HepG2 (cell line): ENCODE data around the gene ZNF213. TPM values are rescaled to one million over a fixed set of nuclear protein-coding genes. Genes with fewer than 3 reads are reported as not detected.
A peak's percentile ranks its signal among the peaks of the same experiment; 100 is the strongest.

Experiments
- CHD4 ChIP-seq: fragments of 200-600 bp; sonication (generic); IDR thresholded peaks from 2 replicates; pipeline ENCODE4 v1.7.0; 2017; ENCODE audit warnings: mild to moderate bottlenecking, low read length, borderline replicate concordance
- ELF3 ChIP-seq: IDR thresholded peaks from 2 replicates; pipeline ENCODE4 v1.6.1; 2016; ENCODE audit warnings: missing genetic modification reagents, missing compliant biosample characterization
- ERF ChIP-seq: IDR thresholded peaks from 2 replicates; pipeline ENCODE4 v1.6.1; 2018; ENCODE audit warnings: missing biosample characterization, missing genetic modification reagents
- GFI1 ChIP-seq: sonication (generic); formaldehyde crosslinking; IDR thresholded peaks from 2 replicates; pipeline ENCODE4 v1.5.0; 2020; ENCODE audit warnings: missing genetic modification reagents, mild to moderate bottlenecking, borderline replicate concordance
- HES4 ChIP-seq: sonication (generic); formaldehyde crosslinking; IDR thresholded peaks from 2 replicates; pipeline ENCODE4 v1.9.0; 2021; ENCODE audit warnings: mild to moderate bottlenecking, missing genetic modification reagents, borderline replicate concordance
- HMGXB4 ChIP-seq, 2 experiments: sonication (generic) in 1 of 2; formaldehyde crosslinking in 1 of 2; IDR thresholded peaks; 2 replicates each; pipeline versions ENCODE4 v1.4.0 to v1.6.1; 2018 to 2020; ENCODE audit warnings: missing genetic modification reagents in 2 of 2, borderline replicate concordance in 1 of 2, low read depth in 1 of 2, mild to moderate bottlenecking in 1 of 2, missing biosample characterization in 1 of 2
- KAT7 ChIP-seq: IDR thresholded peaks from 2 replicates; pipeline ENCODE4 v1.6.1; 2018; ENCODE audit warnings: borderline replicate concordance, missing compliant biosample characterization
- NCOR1 ChIP-seq: fragments of 200-600 bp; sonication (generic); IDR thresholded peaks from 2 replicates; pipeline ENCODE4 v1.7.0; 2017; ENCODE audit warnings: antibody characterized with exemption, low read length, borderline replicate concordance
- ONECUT2 ChIP-seq: sonication (generic); formaldehyde crosslinking; IDR thresholded peaks from 2 replicates; pipeline ENCODE4 v1.4.0; 2020; ENCODE audit warnings: missing genetic modification reagents
- PCBP2 ChIP-seq: fragments of 200-400 bp; formaldehyde crosslinking; optimal IDR thresholded peaks from 2 replicates; pipeline ENCODE3; 2018; ENCODE audit warnings: low read length, low read depth; ENCODE audit not compliant: poor library complexity, severe bottlenecking
- RARA ChIP-seq: IDR thresholded peaks from 2 replicates; pipeline ENCODE4 v1.6.1; 2016; ENCODE audit warnings: missing genetic modification reagents, missing compliant biosample characterization
- RBFOX2 ChIP-seq: fragments of 200-400 bp; formaldehyde crosslinking; IDR thresholded peaks from 2 replicates; pipeline ENCODE4 v1.6.1; 2017; ENCODE audit warnings: low read depth, mild to moderate bottlenecking, low read length
- TIGD3 ChIP-seq: sonication (generic); formaldehyde crosslinking; IDR thresholded peaks from 2 replicates; pipeline ENCODE4 v1.5.1; 2020; ENCODE audit warnings: mild to moderate bottlenecking, missing genetic modification reagents, borderline replicate concordance
- ZNF10 ChIP-seq: sonication (generic); formaldehyde crosslinking; IDR thresholded peaks from 2 replicates; pipeline ENCODE4 v1.4.0; 2020; ENCODE audit warnings: mild to moderate bottlenecking, low read depth, missing genetic modification reagents, borderline replicate concordance
- ZNF121 ChIP-seq: sonication (generic); formaldehyde crosslinking; IDR thresholded peaks from 2 replicates; pipeline ENCODE4 v1.5.0; 2020; ENCODE audit warnings: mild to moderate bottlenecking, missing genetic modification reagents
- ZNF143 ChIP-seq: sonication (generic); formaldehyde crosslinking; IDR thresholded peaks from 2 replicates; pipeline ENCODE4 v1.4.0; 2020; ENCODE audit warnings: missing genetic modification reagents
- ZNF446 ChIP-seq: sonication (generic); formaldehyde crosslinking; IDR thresholded peaks from 2 replicates; pipeline ENCODE4 v1.5.0; 2020; ENCODE audit warnings: mild to moderate bottlenecking, missing genetic modification reagents
- ZNF616 ChIP-seq: sonication (generic); formaldehyde crosslinking; IDR thresholded peaks from 2 replicates; pipeline ENCODE4 v1.5.0; 2020; ENCODE audit warnings: low read depth, mild to moderate bottlenecking, missing genetic modification reagents
- ZNF891 ChIP-seq: sonication (generic); formaldehyde crosslinking; IDR thresholded peaks from 2 replicates; pipeline ENCODE4 v1.5.0; 2020; ENCODE audit warnings: mild to moderate bottlenecking, missing genetic modification reagents
- polyA plus RNA-seq, 8 experiments: library from polyadenylated mRNA; depleted of rRNA in 3 of 8; stranded (reverse) in 7 of 8; unstranded in 1 of 8; fragments of >200 nt; fragmentation: Illumina TruSeq in 4 of 8; extraction: Trizol in 4 of 8; gene quantifications; 2 replicates each; pipeline versions ENCODE4 v1.2.1 to v1.2.3, GENCODE V29; 2011 to 2016; ENCODE audit warnings: low read depth in 4 of 8, missing spikeins in 1 of 8, mixed read lengths in 1 of 8; ENCODE audit not compliant: insufficient read depth in 1 of 8
- total RNA-seq, 5 experiments: library from RNA; depleted of rRNA; stranded (reverse); fragments of >200 nt; fragmentation: Illumina TruSeq; extraction: Trizol; gene quantifications; 2 replicates each; pipeline ENCODE4 v1.2.3, GENCODE V29; 2016; ENCODE audit warnings: low read depth in 1 of 5
- TF ChIP-seq, protein P1 (sequence below): sonication (generic); formaldehyde crosslinking; IDR thresholded peaks from 2 replicates; pipeline ENCODE4 v1.5.1; 2020; ENCODE audit warnings: missing genetic modification reagents, mild to moderate bottlenecking, borderline replicate concordance
- TF ChIP-seq, protein P2 (sequence below): sonication (generic); formaldehyde crosslinking; IDR thresholded peaks from 2 replicates; pipeline ENCODE4 v1.5.1; 2020; ENCODE audit warnings: mild to moderate bottlenecking, missing genetic modification reagents, moderate library complexity

The ZNF213 gene
- total and polyA plus RNA-seq, 2 of the 13 experiments (the other 11 are each of a cell fraction or from before 2014, with no cell fraction given) = 0.59 to 0.97 TPM

DNA sequence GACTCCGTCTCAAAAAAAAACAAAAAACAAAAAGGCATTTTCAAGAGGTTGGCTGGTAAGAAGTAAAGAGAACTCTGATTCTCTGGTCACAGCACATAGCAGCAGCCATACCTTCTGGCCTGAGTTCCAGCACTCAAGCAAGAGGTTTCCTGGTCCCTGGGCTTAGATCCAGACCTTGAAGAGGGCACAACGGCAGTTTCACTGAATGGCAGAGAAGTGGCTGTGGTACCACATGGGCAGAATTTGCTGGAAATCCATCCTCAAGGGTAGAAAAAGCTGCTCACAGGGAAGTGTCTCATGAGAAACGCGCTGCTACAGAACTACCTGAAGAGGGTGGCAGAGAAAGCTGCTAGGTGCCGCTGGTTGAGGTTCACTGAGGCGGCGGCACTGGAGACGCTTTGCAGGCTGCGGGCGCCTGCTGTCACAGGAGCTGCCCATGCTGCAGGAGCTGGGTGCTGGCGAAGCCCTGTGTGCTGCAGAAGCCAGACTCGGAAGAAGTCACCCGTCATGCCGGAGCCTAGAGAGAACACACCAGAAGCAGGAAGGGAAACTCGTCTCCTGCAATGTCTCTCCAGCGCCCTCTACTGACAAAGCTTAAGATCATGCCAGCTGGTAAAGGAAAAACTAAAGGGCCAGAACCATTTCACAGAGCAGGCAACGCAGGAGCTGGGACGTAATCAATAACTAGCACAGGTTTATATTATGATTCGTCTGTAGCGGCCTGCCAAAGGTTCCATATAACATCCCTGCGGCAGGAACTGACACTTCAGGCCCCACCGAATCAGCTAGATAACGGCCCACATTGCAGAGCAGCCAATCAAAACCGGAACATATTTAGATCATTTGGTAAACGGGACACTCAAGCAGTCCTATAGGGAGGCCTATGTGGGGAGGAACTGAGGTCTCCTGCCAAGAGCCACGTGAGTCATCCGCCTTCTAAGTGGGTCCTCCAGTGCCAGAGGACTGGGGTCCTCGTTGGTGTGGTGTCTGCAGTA, 5.4 kb upstream of the ZNF213 start (continued):
- TF ChIP-seq, protein P1, sequence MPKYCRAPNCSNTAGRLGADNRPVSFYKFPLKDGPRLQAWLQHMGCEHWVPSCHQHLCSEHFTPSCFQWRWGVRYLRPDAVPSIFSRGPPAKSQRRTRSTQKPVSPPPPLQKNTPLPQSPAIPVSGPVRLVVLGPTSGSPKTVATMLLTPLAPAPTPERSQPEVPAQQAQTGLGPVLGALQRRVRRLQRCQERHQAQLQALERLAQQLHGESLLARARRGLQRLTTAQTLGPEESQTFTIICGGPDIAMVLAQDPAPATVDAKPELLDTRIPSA (CRISPR knock-in tag) = no peak
- TF ChIP-seq ZNF446 (CRISPR knock-in tag) (no peak), ONECUT2 (CRISPR knock-in tag) (no peak), PCBP2 (no peak), RARA (CRISPR knock-in tag) (no peak), CHD4 (no peak), TIGD3 (CRISPR knock-in tag) (no peak), NCOR1 (no peak), HMGXB4 (CRISPR knock-in tag; IDR thresholded peaks at IDR 0.05; ENCODE audit: borderline replicate concordance in 1 of 2, low read depth in 1 of 2) (peak; percentile 82 to 86), ELF3 (CRISPR knock-in tag) (peak; percentile 66), GFI1 (CRISPR knock-in tag) (no peak), ZNF143 (CRISPR knock-in tag) (no peak), ZNF891 (CRISPR knock-in tag) (no peak), ERF (CRISPR knock-in tag) (no peak), ZNF10 (CRISPR knock-in tag) (no peak), KAT7 (no peak), ZNF121 (no peak), RBFOX2 (peak; percentile 22), HES4 (no peak), ZNF616 (CRISPR knock-in tag) (no peak)
- TF ChIP-seq, protein P2, sequence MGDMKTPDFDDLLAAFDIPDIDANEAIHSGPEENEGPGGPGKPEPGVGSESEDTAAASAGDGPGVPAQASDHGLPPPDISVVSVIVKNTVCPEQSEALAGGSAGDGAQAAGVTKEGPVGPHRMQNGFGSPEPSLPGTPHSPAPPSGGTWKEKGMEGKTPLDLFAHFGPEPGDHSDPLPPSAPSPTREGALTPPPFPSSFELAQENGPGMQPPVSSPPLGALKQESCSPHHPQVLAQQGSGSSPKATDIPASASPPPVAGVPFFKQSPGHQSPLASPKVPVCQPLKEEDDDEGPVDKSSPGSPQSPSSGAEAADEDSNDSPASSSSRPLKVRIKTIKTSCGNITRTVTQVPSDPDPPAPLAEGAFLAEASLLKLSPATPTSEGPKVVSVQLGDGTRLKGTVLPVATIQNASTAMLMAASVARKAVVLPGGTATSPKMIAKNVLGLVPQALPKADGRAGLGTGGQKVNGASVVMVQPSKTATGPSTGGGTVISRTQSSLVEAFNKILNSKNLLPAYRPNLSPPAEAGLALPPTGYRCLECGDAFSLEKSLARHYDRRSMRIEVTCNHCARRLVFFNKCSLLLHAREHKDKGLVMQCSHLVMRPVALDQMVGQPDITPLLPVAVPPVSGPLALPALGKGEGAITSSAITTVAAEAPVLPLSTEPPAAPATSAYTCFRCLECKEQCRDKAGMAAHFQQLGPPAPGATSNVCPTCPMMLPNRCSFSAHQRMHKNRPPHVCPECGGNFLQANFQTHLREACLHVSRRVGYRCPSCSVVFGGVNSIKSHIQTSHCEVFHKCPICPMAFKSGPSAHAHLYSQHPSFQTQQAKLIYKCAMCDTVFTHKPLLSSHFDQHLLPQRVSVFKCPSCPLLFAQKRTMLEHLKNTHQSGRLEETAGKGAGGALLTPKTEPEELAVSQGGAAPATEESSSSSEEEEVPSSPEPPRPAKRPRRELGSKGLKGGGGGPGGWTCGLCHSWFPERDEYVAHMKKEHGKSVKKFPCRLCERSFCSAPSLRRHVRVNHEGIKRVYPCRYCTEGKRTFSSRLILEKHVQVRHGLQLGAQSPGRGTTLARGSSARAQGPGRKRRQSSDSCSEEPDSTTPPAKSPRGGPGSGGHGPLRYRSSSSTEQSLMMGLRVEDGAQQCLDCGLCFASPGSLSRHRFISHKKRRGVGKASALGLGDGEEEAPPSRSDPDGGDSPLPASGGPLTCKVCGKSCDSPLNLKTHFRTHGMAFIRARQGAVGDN (CRISPR knock-in tag) = peak; percentile 82
